K562 (cell line): ENCODE data around the gene COL15A1. TPM values are rescaled to one million over a fixed set of nuclear protein-coding genes. Genes with fewer than 3 reads are reported as not detected.

Experiments used
- ATAC-seq: fragments of 200-7000 bp; cut with Tn5 transposase; 3 replicates; pipeline ENCODE4 v1.9.1; 2020; ENCODE audit warnings: moderate library complexity
- BruUV-seq: library from RNA; stranded (reverse); fragments of 400-500 nt; replicated peaks from 2 replicates; lab custom pipeline; 2021; lab: Mats Ljungman, UMichigan
- CTCF ChIA-PET: fragments of 300-600 bp; formaldehyde crosslinking; extraction: SDS; loops from one replicate; lab custom pipeline; 2021; ENCODE audit warnings: low intra/inter-chr PET ratio; lab: Yijun Ruan, JAX
- POLR2A ChIA-PET: fragments of 300-600, 350-650 bp; sonication (Branson Sonifier 250); formaldehyde crosslinking; extraction: SDS; loops from one replicate; lab custom pipeline; 2021; ENCODE audit warnings: antibody characterized with exemption, inconsistent platforms; lab: Yijun Ruan, JAX
- DNase-seq, 4 experiments: peaks; one replicate each; pipeline versions ENCODE4 v3.0.0 to v3.0.0-alpha.2; 2011 to 2018; ENCODE audit warnings: low spot score in 3 of 4, mixed read lengths in 3 of 4; ENCODE audit errors: extremely low read depth in 1 of 4
- FAIRE-seq: peaks from 2 replicates; lab custom pipeline; 2011; peaks lifted over from hg19 to GRCh38; lab: Jason Lieb, UNC
- H2AFZ ChIP-seq: 2 replicates; pipeline ENCODE4 v1.6.0; 2011; ENCODE audit warnings: low read depth, low read length, control low read depth, inconsistent platforms
- H3K27ac ChIP-seq: fragments of 200-600 bp; 3 replicates; pipeline ENCODE4 v1.8.0; 2011; ENCODE audit warnings: low read depth, mild to moderate bottlenecking, control low read depth, inconsistent platforms, low read length, moderate library complexity, mixed read lengths; ENCODE audit errors: extremely low read depth
- H3K27me3 ChIP-seq, 2 experiments: fragments of 300-600 bp in 1 of 2; 2 replicates in 1 of 2; 3 replicates in 1 of 2; pipeline versions ENCODE4 v1.6.0 to v1.8.0; 2011; ENCODE audit warnings: inconsistent platforms in 2 of 2, low read length in 2 of 2, mild to moderate bottlenecking in 1 of 2, mixed read lengths in 1 of 2, moderate library complexity in 1 of 2; ENCODE audit not compliant: control insufficient read depth in 2 of 2, insufficient read depth in 2 of 2
- H3K36me3 ChIP-seq: fragments of 300-600 bp; 3 replicates; pipeline ENCODE4 v1.8.0; 2011; ENCODE audit warnings: mild to moderate bottlenecking, low read length, inconsistent platforms; ENCODE audit not compliant: control insufficient read depth, insufficient read depth
- H3K4me1 ChIP-seq, 2 experiments: fragments of 200-600 bp in 1 of 2; replicated peaks in 1 of 2; 2 replicates in 1 of 2; 3 replicates in 1 of 2; pipeline versions ENCODE4 v1.5.1 to v1.8.0; 2011; ENCODE audit warnings: inconsistent platforms in 2 of 2, low read length in 2 of 2, mild to moderate bottlenecking in 1 of 2, mixed read lengths in 1 of 2, moderate library complexity in 1 of 2; ENCODE audit not compliant: control insufficient read depth in 2 of 2, insufficient read depth in 2 of 2
- H3K4me2 ChIP-seq: 2 replicates; pipeline ENCODE4 v1.6.1; 2011; ENCODE audit warnings: low read length, control low read depth, inconsistent platforms, mixed read lengths; ENCODE audit not compliant: insufficient read depth
- H3K4me3 ChIP-seq: fragments of 200-600 bp; sonication (generic), shearing (Covaris generic); 2 replicates; pipeline ENCODE4 v1.5.1; 2016; ENCODE audit warnings: control low read depth, inconsistent platforms
- H3K79me2 ChIP-seq: fragments of 200-600 bp; 3 replicates; pipeline ENCODE4 v1.8.0; 2011; ENCODE audit warnings: low read length, inconsistent platforms; ENCODE audit not compliant: control insufficient read depth, insufficient read depth
- H3K9ac ChIP-seq, 2 experiments: 2 replicates each; pipeline versions ENCODE4 v1.6.0 to v1.6.1; 2011; ENCODE audit warnings: low read depth in 2 of 2, low read length in 2 of 2, control low read depth in 1 of 2, inconsistent platforms in 1 of 2, mild to moderate bottlenecking in 1 of 2, mixed read lengths in 1 of 2; ENCODE audit not compliant: insufficient read depth in 1 of 2
- H3K9me1 ChIP-seq: one replicate; pipeline ENCODE4 v1.6.0; 2011; ENCODE audit warnings: inconsistent platforms, mild to moderate bottlenecking, low read length, moderate library complexity; ENCODE audit not compliant: control insufficient read depth, insufficient read depth
- H3K9me3 ChIP-seq: replicated peaks from 2 replicates; pipeline ENCODE4 v1.5.1; 2011; ENCODE audit warnings: low read depth, low read length, inconsistent platforms; ENCODE audit not compliant: control insufficient read depth, insufficient read depth
- H4K20me1 ChIP-seq: replicated peaks from 2 replicates; pipeline ENCODE4 v1.6.1; 2011; ENCODE audit warnings: low read length, inconsistent platforms, mixed read lengths; ENCODE audit not compliant: control insufficient read depth, insufficient read depth
- LCOR ChIP-seq: sonication (generic); formaldehyde crosslinking; IDR thresholded peaks from 2 replicates; pipeline ENCODE4 v1.8.0; 2022; ENCODE audit warnings: mild to moderate bottlenecking, missing genetic modification reagents
- MAFG ChIP-seq: fragments of 450-650 bp; conservative IDR thresholded peaks from 2 replicates; pipeline ENCODE4 v1.6.1; 2016; ENCODE audit warnings: missing genetic modification characterization, missing compliant biosample characterization
- SRSF3 ChIP-seq: fragments of 200-400 bp; formaldehyde crosslinking; IDR thresholded peaks from 2 replicates; pipeline ENCODE4 v1.6.1; 2016; ENCODE audit warnings: mild to moderate bottlenecking, low read length, moderate library complexity; ENCODE audit not compliant: insufficient read depth
- STAG1 ChIP-seq: sonication (generic); formaldehyde crosslinking; IDR thresholded peaks from 2 replicates; pipeline ENCODE4 v1.5.0; 2020; ENCODE audit warnings: missing genetic modification reagents, borderline replicate concordance
- ZNF316 ChIP-seq: fragments of 450-650 bp; IDR thresholded peaks from 2 replicates; pipeline ENCODE4 v1.6.1; 2016
- WGBS: fragments of 100-300 bp; shearing (Covaris generic); methylation state at CpG from one replicate; pipeline ENCODE4 v1.1.6; 2016; ENCODE audit warnings: low coverage, mixed read lengths; ENCODE audit not compliant: insufficient coverage; ENCODE audit errors: missing lambda C conversion rate; 5-methylcytosine and 5-hydroxymethylcytosine counted together
- in situ Hi-C: fragments of 300-500 bp; cut with MboI; formaldehyde crosslinking; loops from 4 replicates; pipeline ENCODE4 v1.15.0; 2018; ENCODE audit warnings: inconsistent platforms, mixed read lengths
- intact Hi-C: fragments of 100-400 bp; cut with micrococcal nuclease; formaldehyde crosslinking; loops from 2 replicates; pipeline ENCODE4 v1.14.2; 2022
- polyA plus RNA-seq, 8 experiments: library from polyadenylated mRNA; depleted of rRNA in 4 of 8; stranded (reverse) in 5 of 8; unstranded in 3 of 8; fragments of >200 nt; fragmentation: Nextera tagmentation in 2 of 8; fragmentation: Illumina TruSeq in 1 of 8; extraction: Ambion mirVana in 2 of 8; extraction: Trizol in 1 of 8; gene quantifications; 2 replicates each; pipeline versions ENCODE4 v1.2.1 to v1.2.3, GENCODE V29; 2011 to 2014; ENCODE audit warnings: inconsistent platforms in 1 of 8, missing spikeins in 1 of 8
- total RNA-seq, 7 experiments: library from RNA; depleted of rRNA in 6 of 7; stranded (reverse); fragments of >200 nt in 6 of 7; fragmentation: Illumina TruSeq in 2 of 7; extraction: Trizol in 2 of 7; gene quantifications; 2 replicates each; pipeline versions ENCODE4 v1.2.1 to v1.2.3, GENCODE V29; 2011 to 2021; ENCODE audit warnings: low replicate concordance in 1 of 7

Gene COL15A1
- total and polyA plus RNA-seq, 9 of the 15 experiments (the other 6 are each of a cell fraction or from before 2014, with no cell fraction given), result 0.46 to 5.1 (median 2.6) TPM

DNA sequence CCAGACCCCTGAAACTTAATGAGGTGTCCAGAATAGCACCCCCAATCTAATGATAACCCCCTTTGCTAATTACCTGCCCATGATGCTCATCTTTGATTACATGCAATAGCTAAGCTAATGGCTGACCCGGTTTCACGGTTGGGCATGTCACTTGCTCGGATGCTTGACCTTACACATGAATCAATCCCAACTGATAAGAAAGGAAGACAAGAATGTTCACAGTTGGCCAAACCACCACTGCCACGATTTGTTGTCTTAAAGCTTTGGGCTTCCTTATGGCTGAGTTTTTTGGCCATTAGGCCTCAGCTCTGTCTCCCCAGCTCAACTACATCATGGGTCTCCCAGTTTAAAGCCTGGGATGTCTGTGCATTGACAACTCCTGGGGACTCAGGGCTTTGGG is 108.1 kb downstream of the COL15A1 start:
- no peaks in the 10 kb centered on the region for H3K9me1 ChIP-seq
- ATAC-seq (no peak), DNase-seq (no peak), FAIRE-seq (no peak)
- no peak overlapping the region for H3K4me2 ChIP-seq
- no peak overlapping the region; a peak in 1 of 4 replicates for H3K9ac ChIP-seq
- no peaks in the 10 kb centered on the region for H4K20me1 ChIP-seq
- BruUV-seq, result no TSS peak
- in situ Hi-C loops (no loop called here), intact Hi-C loops (no loop called here)
- CTCF ChIA-PET, result no interaction called here
- H3K36me3 ChIP-seq, result no peaks in the 10 kb centered on the region
- no peak overlapping the region for H2AFZ ChIP-seq
- H3K27ac ChIP-seq, result no peak overlapping the region
- no peak overlapping the region for H3K4me3 ChIP-seq
- H3K9me3 ChIP-seq, result no peaks in the 10 kb centered on the region
- H3K27me3 ChIP-seq, result no peaks in the 10 kb centered on the region
- WGBS, result 17% methylated on average over 4 of the region's 4 CpGs
- H3K79me2 ChIP-seq, result no peaks in the 10 kb centered on the region
- H3K4me1 ChIP-seq, result peaks cover 21 to 36% of the 10 kb centered on the region in 2 experiments
- TF ChIP-seq LCOR (0 out of 2 replicates have a peak, but pooled peaks have one; percentile 22), SRSF3 (no peak)
- POLR2A ChIA-PET, result interaction anchor here (0.5 to 3.7 kb wide), 6 partner anchors 10 to 1005 kb away, joined by 3 to 20 read pairs (median 5); no protein-coding TSS in a partner anchor

DNA sequence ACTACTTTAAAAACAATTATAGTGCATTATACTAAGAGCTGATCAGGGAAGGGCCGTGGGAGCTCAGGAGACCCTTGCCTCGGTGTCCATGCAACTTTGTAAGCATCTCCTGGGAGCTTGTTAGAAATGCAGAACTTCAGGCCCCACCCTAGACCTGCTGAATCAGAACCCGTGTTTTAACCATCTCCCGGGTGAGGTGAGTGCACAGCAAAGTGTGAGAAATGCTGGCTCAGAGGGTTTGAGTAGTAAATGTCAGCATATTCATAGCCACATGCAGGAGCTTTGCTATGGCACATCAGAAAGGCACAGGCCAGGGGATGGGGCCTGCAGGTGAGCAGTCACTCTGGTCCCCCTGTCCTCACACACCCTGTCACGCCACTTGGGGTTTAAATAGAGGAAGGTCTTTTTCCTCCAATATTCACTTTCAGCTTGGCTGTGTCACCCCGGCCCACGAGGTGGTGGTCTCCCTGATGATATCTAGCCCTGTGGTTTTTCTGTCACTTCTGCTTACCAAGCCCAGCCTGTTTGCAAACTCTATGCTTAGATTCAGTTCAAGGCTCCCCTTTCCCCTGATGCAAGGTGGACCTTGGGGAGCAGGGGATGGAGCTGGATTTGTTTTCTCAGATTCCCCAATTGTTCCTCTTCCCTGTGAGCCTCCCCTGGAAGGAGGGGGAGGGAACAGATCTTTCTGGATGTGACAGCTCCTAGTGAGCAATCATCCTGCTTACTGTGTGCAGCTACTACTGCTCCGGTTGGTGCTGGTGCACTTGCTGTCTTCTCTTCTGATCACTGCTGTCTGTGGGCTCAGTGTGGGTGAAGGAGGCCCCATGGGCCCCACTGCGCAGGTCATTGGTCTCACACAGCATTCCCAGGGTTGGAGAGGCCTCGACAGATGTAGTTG is 109.4 kb downstream of the COL15A1 start:
- peak; percentile 41; the same call in 1 of the 2 replicates for TF ChIP-seq ZNF316
- TF ChIP-seq MAFG (tag), result 0 out of 2 replicates have a peak, but pooled peaks have one; percentile 15
- no peak for TF ChIP-seq STAG1
- no peaks in the 10 kb centered on the region for H4K20me1 ChIP-seq
- ATAC-seq (no peak), FAIRE-seq (no peak), DNase-seq (no peak)
- in situ Hi-C loops, result no loop called here
- no peaks in the 10 kb centered on the region for H3K36me3 ChIP-seq
- H3K4me3 ChIP-seq, result no peak overlapping the region
- no peaks in the 10 kb centered on the region for H3K9me3 ChIP-seq
- H3K27me3 ChIP-seq, result no peaks in the 10 kb centered on the region
- peak overlapping the region in 1 of 2 experiments; percentile 32; a peak in 1 of 4 replicates for H3K9ac ChIP-seq
- H3K79me2 ChIP-seq, result no peaks in the 10 kb centered on the region
- H3K27ac ChIP-seq, result no peak overlapping the region
- 39% methylated on average over 9 of the region's 10 CpGs for WGBS
- ChIA-PET POLR2A (interaction anchor here (0.6 to 3.7 kb wide), 4 partner anchors 21 to 1044 kb away, joined by 3 to 20 read pairs (median 4); no protein-coding TSS in a partner anchor), CTCF (no interaction called here)
- H3K4me2 ChIP-seq, result no peak overlapping the region
- H2AFZ ChIP-seq, result no peak overlapping the region
- peaks cover 15 to 49% of the 10 kb centered on the region in 2 experiments for H3K4me1 ChIP-seq
- BruUV-seq, result no TSS peak
- no peaks in the 10 kb centered on the region for H3K9me1 ChIP-seq
- intact Hi-C loops, result no loop called here
